K562 (cell line): ENCODE data around the gene TMPRSS11B. TPM values are rescaled to one million over a fixed set of nuclear protein-coding genes. Genes with fewer than 3 reads are reported as not detected.

Experiments
- ATAC-seq: fragments of 200-7000 bp; cut with Tn5 transposase; 3 replicates; pipeline ENCODE4 v1.9.1; 2020; ENCODE audit warnings: moderate library complexity
- BruUV-seq: library from RNA; stranded (reverse); fragments of 400-500 nt; replicated peaks from 2 replicates; lab custom pipeline; 2021; lab: Mats Ljungman, UMichigan
- CTCF ChIA-PET: fragments of 300-600 bp; formaldehyde crosslinking; extraction: SDS; loops from one replicate; lab custom pipeline; 2021; ENCODE audit warnings: low intra/inter-chr PET ratio; lab: Yijun Ruan, JAX
- POLR2A ChIA-PET: fragments of 300-600, 350-650 bp; sonication (Branson Sonifier 250); formaldehyde crosslinking; extraction: SDS; loops from one replicate; lab custom pipeline; 2021; ENCODE audit warnings: antibody characterized with exemption, inconsistent platforms; lab: Yijun Ruan, JAX
- DNase-seq, 4 experiments: peaks; one replicate each; pipeline versions ENCODE4 v3.0.0 to v3.0.0-alpha.2; 2011 to 2018; ENCODE audit warnings: low spot score in 3 of 4, mixed read lengths in 3 of 4; ENCODE audit errors: extremely low read depth in 1 of 4
- FAIRE-seq: peaks from 2 replicates; lab custom pipeline; 2011; peaks lifted over from hg19 to GRCh38; lab: Jason Lieb, UNC
- H2AFZ ChIP-seq: 2 replicates; pipeline ENCODE4 v1.6.0; 2011; ENCODE audit warnings: low read depth, low read length, control low read depth, inconsistent platforms
- H3K27ac ChIP-seq: fragments of 200-600 bp; 3 replicates; pipeline ENCODE4 v1.8.0; 2011; ENCODE audit warnings: low read depth, mild to moderate bottlenecking, control low read depth, inconsistent platforms, low read length, moderate library complexity, mixed read lengths; ENCODE audit errors: extremely low read depth
- H3K27me3 ChIP-seq, 2 experiments: fragments of 300-600 bp in 1 of 2; 2 replicates in 1 of 2; 3 replicates in 1 of 2; pipeline versions ENCODE4 v1.6.0 to v1.8.0; 2011; ENCODE audit warnings: inconsistent platforms in 2 of 2, low read length in 2 of 2, mild to moderate bottlenecking in 1 of 2, mixed read lengths in 1 of 2, moderate library complexity in 1 of 2; ENCODE audit not compliant: control insufficient read depth in 2 of 2, insufficient read depth in 2 of 2
- H3K36me3 ChIP-seq: fragments of 300-600 bp; 3 replicates; pipeline ENCODE4 v1.8.0; 2011; ENCODE audit warnings: mild to moderate bottlenecking, low read length, inconsistent platforms; ENCODE audit not compliant: control insufficient read depth, insufficient read depth
- H3K4me1 ChIP-seq, 2 experiments: fragments of 200-600 bp in 1 of 2; replicated peaks in 1 of 2; 2 replicates in 1 of 2; 3 replicates in 1 of 2; pipeline versions ENCODE4 v1.5.1 to v1.8.0; 2011; ENCODE audit warnings: inconsistent platforms in 2 of 2, low read length in 2 of 2, mild to moderate bottlenecking in 1 of 2, mixed read lengths in 1 of 2, moderate library complexity in 1 of 2; ENCODE audit not compliant: control insufficient read depth in 2 of 2, insufficient read depth in 2 of 2
- H3K4me2 ChIP-seq: 2 replicates; pipeline ENCODE4 v1.6.1; 2011; ENCODE audit warnings: low read length, control low read depth, inconsistent platforms, mixed read lengths; ENCODE audit not compliant: insufficient read depth
- H3K4me3 ChIP-seq: fragments of 200-600 bp; sonication (generic), shearing (Covaris generic); 2 replicates; pipeline ENCODE4 v1.5.1; 2016; ENCODE audit warnings: control low read depth, inconsistent platforms
- H3K79me2 ChIP-seq: fragments of 200-600 bp; 3 replicates; pipeline ENCODE4 v1.8.0; 2011; ENCODE audit warnings: low read length, inconsistent platforms; ENCODE audit not compliant: control insufficient read depth, insufficient read depth
- H3K9ac ChIP-seq, 2 experiments: 2 replicates each; pipeline versions ENCODE4 v1.6.0 to v1.6.1; 2011; ENCODE audit warnings: low read depth in 2 of 2, low read length in 2 of 2, control low read depth in 1 of 2, inconsistent platforms in 1 of 2, mild to moderate bottlenecking in 1 of 2, mixed read lengths in 1 of 2; ENCODE audit not compliant: insufficient read depth in 1 of 2
- H3K9me1 ChIP-seq: one replicate; pipeline ENCODE4 v1.6.0; 2011; ENCODE audit warnings: inconsistent platforms, mild to moderate bottlenecking, low read length, moderate library complexity; ENCODE audit not compliant: control insufficient read depth, insufficient read depth
- H3K9me3 ChIP-seq: replicated peaks from 2 replicates; pipeline ENCODE4 v1.5.1; 2011; ENCODE audit warnings: low read depth, low read length, inconsistent platforms; ENCODE audit not compliant: control insufficient read depth, insufficient read depth
- H4K20me1 ChIP-seq: replicated peaks from 2 replicates; pipeline ENCODE4 v1.6.1; 2011; ENCODE audit warnings: low read length, inconsistent platforms, mixed read lengths; ENCODE audit not compliant: control insufficient read depth, insufficient read depth
- HDAC2 ChIP-seq: fragments of 450-650 bp; IDR thresholded peaks from 2 replicates; pipeline ENCODE4 v1.6.1; 2016; ENCODE audit warnings: mild to moderate bottlenecking
- IRF2 ChIP-seq: sonication (generic); formaldehyde crosslinking; IDR thresholded peaks from 2 replicates; pipeline ENCODE4 v1.8.1; 2022; ENCODE audit warnings: mild to moderate bottlenecking, missing genetic modification reagents
- MAZ ChIP-seq, 2 experiments: fragments of 450-650 bp in 1 of 2; sonication (generic) in 1 of 2; formaldehyde crosslinking; IDR thresholded peaks in 1 of 2; conservative IDR thresholded peaks in 1 of 2; 2 replicates each; pipeline versions ENCODE4 v1.4.0 to v1.5.0; 2020; ENCODE audit warnings: mild to moderate bottlenecking in 1 of 2, missing genetic modification reagents in 1 of 2
- SNRNP70 ChIP-seq: fragments of 200-400 bp; formaldehyde crosslinking; optimal IDR thresholded peaks from 2 replicates; pipeline ENCODE3; 2017; ENCODE audit warnings: low read depth, low read length
- WGBS: fragments of 100-300 bp; shearing (Covaris generic); methylation state at CpG from one replicate; pipeline ENCODE4 v1.1.6; 2016; ENCODE audit warnings: low coverage, mixed read lengths; ENCODE audit not compliant: insufficient coverage; ENCODE audit errors: missing lambda C conversion rate; 5-methylcytosine and 5-hydroxymethylcytosine counted together
- in situ Hi-C: fragments of 300-500 bp; cut with MboI; formaldehyde crosslinking; loops from 4 replicates; pipeline ENCODE4 v1.15.0; 2018; ENCODE audit warnings: inconsistent platforms, mixed read lengths
- intact Hi-C: fragments of 100-400 bp; cut with micrococcal nuclease; formaldehyde crosslinking; loops from 2 replicates; pipeline ENCODE4 v1.14.2; 2022
- polyA plus RNA-seq, 8 experiments: library from polyadenylated mRNA; depleted of rRNA in 4 of 8; stranded (reverse) in 5 of 8; unstranded in 3 of 8; fragments of >200 nt; fragmentation: Nextera tagmentation in 2 of 8; fragmentation: Illumina TruSeq in 1 of 8; extraction: Ambion mirVana in 2 of 8; extraction: Trizol in 1 of 8; gene quantifications; 2 replicates each; pipeline versions ENCODE4 v1.2.1 to v1.2.3, GENCODE V29; 2011 to 2014; ENCODE audit warnings: inconsistent platforms in 1 of 8, missing spikeins in 1 of 8
- total RNA-seq, 7 experiments: library from RNA; depleted of rRNA in 6 of 7; stranded (reverse); fragments of >200 nt in 6 of 7; fragmentation: Illumina TruSeq in 2 of 7; extraction: Trizol in 2 of 7; gene quantifications; 2 replicates each; pipeline versions ENCODE4 v1.2.1 to v1.2.3, GENCODE V29; 2011 to 2021; ENCODE audit warnings: low replicate concordance in 1 of 7
- TF ChIP-seq, protein P1 (sequence below), 3 experiments: IDR thresholded peaks in 2 of 3; conservative IDR thresholded peaks in 1 of 3; 2 replicates each; pipeline ENCODE4 v1.5.1; 2011 to 2012; ENCODE audit warnings: low read length in 3 of 3, mild to moderate bottlenecking in 3 of 3, control low read depth in 2 of 3, improper control_type of control experiment in 1 of 3, inconsistent platforms in 1 of 3, low read depth in 1 of 3, mixed read lengths in 1 of 3, moderate library complexity in 1 of 3; ENCODE audit not compliant: insufficient read depth in 2 of 3

Gene TMPRSS11B
- total and polyA plus RNA-seq, 9 of the 15 experiments (the other 6 are each of a cell fraction or from before 2014, with no cell fraction given), result 0.03 to 0.07 TPM; not detected in 7

DNA sequence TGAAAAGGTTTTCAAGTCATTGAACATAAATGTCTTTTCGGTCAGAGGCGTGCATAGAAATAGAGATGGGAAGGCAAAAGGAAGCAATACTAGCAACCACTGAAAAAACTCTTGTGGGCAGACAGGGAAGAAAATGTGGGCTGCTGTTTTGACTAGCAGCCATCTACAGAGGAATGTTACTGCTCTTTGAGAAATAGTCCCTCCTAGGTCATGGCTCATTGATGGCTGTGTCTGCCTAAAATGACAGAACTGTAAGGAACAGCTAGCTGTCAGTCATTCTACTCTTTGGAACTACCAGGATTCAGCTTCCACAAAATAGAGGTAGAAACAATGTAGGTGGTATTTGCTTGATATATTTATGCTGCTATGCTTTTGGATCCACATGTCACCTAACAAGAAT, 26.9 kb upstream of the TMPRSS11B start:
- Histone ChIP-seq H4K20me1 (no peaks in the 10 kb centered on the region), H3K79me2 (no peaks in the 10 kb centered on the region), H3K9me1 (no peaks in the 10 kb centered on the region), H3K36me3 (no peaks in the 10 kb centered on the region), H3K27me3 (no peaks in the 10 kb centered on the region), H3K4me3 (no peak overlapping the region), H3K9me3 (peaks cover 5% of the 10 kb centered on the region; the same call in 1 of the 2 replicates), H3K9ac (no peak overlapping the region), H3K27ac (no peak overlapping the region), H3K4me1 (peaks cover 0 to 5% of the 10 kb centered on the region in 2 experiments; a peak in 2 of 5 replicates), H3K4me2 (no peak overlapping the region), H2AFZ (no peak overlapping the region)
- ChIA-PET POLR2A (no interaction called here), CTCF (interaction anchor here (1.6 to 1.7 kb wide), 2 partner anchors 103 to 104 kb away, joined by 5 read pairs; no protein-coding TSS in a partner anchor)
- DNase-seq (no peak), ATAC-seq (no peak), FAIRE-seq (no peak)
- TF ChIP-seq IRF2 (CRISPR knock-in tag), result no peak
- TF ChIP-seq SNRNP70, result no peak
- intact Hi-C loops (loop anchor here (5.0 kb wide), 1 partner anchor 225 kb away; no protein-coding TSS in a partner anchor), in situ Hi-C loops (no loop called here)
- no TSS peak for BruUV-seq
- WGBS, result 52% methylated on average over 2 of the region's 2 CpGs

DNA sequence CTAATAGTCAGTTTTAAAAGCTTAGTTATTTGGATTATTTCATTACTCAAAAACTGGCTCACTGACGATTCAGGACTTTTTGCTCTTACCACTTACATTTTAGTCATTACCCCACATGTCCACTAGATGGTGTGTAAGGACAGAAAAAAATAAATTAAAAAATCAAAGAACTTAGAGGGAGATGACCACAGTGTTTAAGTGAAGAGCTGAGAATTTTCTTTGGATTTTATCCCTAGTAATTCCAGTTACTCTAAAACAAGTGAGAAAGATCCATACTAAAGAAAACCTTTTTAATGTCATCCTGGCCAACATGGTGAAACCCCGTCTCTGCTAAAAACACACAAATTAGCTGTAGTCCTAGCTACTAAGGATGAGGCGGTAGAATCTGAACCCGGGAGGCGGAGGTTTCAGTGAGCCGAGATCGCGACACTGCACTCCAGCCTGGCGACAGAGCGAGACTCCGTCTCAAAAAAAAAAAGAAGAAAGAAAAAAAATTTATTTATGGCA, 26.4 kb upstream of the TMPRSS11B start:
- Histone ChIP-seq H4K20me1 (no peaks in the 10 kb centered on the region), H3K27ac (no peak overlapping the region), H3K79me2 (no peaks in the 10 kb centered on the region), H3K27me3 (no peaks in the 10 kb centered on the region), H3K4me2 (no peak overlapping the region), H3K9ac (no peak overlapping the region), H3K36me3 (no peaks in the 10 kb centered on the region), H3K9me3 (peaks cover 5% of the 10 kb centered on the region; the same call in 1 of the 2 replicates), H3K4me1 (peaks cover 0 to 5% of the 10 kb centered on the region in 2 experiments; a peak in 2 of 5 replicates), H3K4me3 (no peak overlapping the region), H2AFZ (no peak overlapping the region), H3K9me1 (no peaks in the 10 kb centered on the region)
- WGBS, result 28% methylated on average over 11 of the region's 11 CpGs
- BruUV-seq, result no TSS peak
- ChIA-PET POLR2A (no interaction called here), CTCF (interaction anchor here (0.6 to 1.7 kb wide), 4 partner anchors 103 to 479 kb away, joined by 3 to 5 read pairs (median 4); no protein-coding TSS in a partner anchor)
- peak; percentile 69 for ATAC-seq
- intact Hi-C loops, result loop anchor here (1.0 to 5.0 kb wide), 2 partner anchors 104 to 225 kb away; no protein-coding TSS in a partner anchor
- in situ Hi-C loops, result no loop called here
- peak; percentile 26 to 57 (median 29) for DNase-seq
- peak; percentile 81 for FAIRE-seq
- TF ChIP-seq, protein P1, sequence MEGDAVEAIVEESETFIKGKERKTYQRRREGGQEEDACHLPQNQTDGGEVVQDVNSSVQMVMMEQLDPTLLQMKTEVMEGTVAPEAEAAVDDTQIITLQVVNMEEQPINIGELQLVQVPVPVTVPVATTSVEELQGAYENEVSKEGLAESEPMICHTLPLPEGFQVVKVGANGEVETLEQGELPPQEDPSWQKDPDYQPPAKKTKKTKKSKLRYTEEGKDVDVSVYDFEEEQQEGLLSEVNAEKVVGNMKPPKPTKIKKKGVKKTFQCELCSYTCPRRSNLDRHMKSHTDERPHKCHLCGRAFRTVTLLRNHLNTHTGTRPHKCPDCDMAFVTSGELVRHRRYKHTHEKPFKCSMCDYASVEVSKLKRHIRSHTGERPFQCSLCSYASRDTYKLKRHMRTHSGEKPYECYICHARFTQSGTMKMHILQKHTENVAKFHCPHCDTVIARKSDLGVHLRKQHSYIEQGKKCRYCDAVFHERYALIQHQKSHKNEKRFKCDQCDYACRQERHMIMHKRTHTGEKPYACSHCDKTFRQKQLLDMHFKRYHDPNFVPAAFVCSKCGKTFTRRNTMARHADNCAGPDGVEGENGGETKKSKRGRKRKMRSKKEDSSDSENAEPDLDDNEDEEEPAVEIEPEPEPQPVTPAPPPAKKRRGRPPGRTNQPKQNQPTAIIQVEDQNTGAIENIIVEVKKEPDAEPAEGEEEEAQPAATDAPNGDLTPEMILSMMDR (IDR thresholded peaks at IDR 0.05 in 2 of 3, conservative IDR thresholded peaks at IDR 0.05 in 1 of 3; ENCODE audit: insufficient read depth in 2 of 3, low read depth in 1 of 3, low read length in 3 of 3), result peak; percentile 35 to 70 (median 42); a peak in 4 of 6 replicates
- no peak for TF ChIP-seq HDAC2
- TF ChIP-seq MAZ (CRISPR knock-in tag; conservative IDR thresholded peaks at IDR 0.05 in 1 of 2, IDR thresholded peaks at IDR 0.05 in 1 of 2), result 0 out of 4 replicates have a peak, but pooled peaks of 1 of the 2 experiments have one; percentile 16
